Right atrium auricular region (tissue), 2 donors: Measurements from ENCODE around the gene MT1B. TPM values are rescaled to one million over a fixed set of nuclear protein-coding genes. Genes with fewer than 3 reads are reported as not detected.

ENCODE experiments used
- DNase-seq: peaks from one replicate; pipeline ENCODE4 v3.0.0-alpha.2; 2019; ENCODE audit warnings: low spot score
- H3K27ac ChIP-seq, 2 donors: fragments of 200-600 bp; sonication (generic); 1 replicate in 1 of 2; 2 replicates in 1 of 2; pipeline ENCODE4 v1.5.1; 2016 to 2019
- H3K27me3 ChIP-seq, 2 donors: fragments of 200-600 bp; sonication (generic); one replicate each; pipeline versions ENCODE4 v1.5.1 to v1.6.0; 2017 to 2019
- H3K36me3 ChIP-seq: fragments of 200-600 bp; sonication (generic); one replicate; pipeline ENCODE4 v1.5.1; 2016
- H3K4me1 ChIP-seq, 2 donors: fragments of 200-600 bp; sonication (generic); one replicate each; pipeline versions ENCODE4 v1.5.1 to v1.6.0; 2017 to 2019
- H3K4me3 ChIP-seq, 2 donors: fragments of 200-600 bp; sonication (generic); 1 replicate in 1 of 2; 2 replicates in 1 of 2; pipeline ENCODE4 v1.5.1; 2017 to 2019; ENCODE audit warnings: mild to moderate bottlenecking in 1 of 2, moderate library complexity in 1 of 2
- H3K9me3 ChIP-seq, 2 donors: fragments of 200-600 bp; sonication (generic); one replicate each; pipeline ENCODE4 v1.5.1; 2019
- CTCF ChIP-seq, 2 donors: fragments of 200-600 bp; sonication (generic); IDR thresholded peaks; one replicate each; pipeline ENCODE4 v1.5.1; 2019; ENCODE audit warnings: antibody characterized with exemption in 2 of 2
- total RNA-seq, 2 donors: library from RNA; depleted of rRNA; stranded (reverse); fragments of >200 nt; gene quantifications; one replicate each; pipeline ENCODE4 v1.1.0, GENCODE V29; 2016

The MT1B gene
- total RNA-seq, 2 donors from 2014 or later = not detected

GRCh38 chr16:56652600-56652999, 914 bp downstream of the MT1B start:
- Histone ChIP-seq H3K27ac (no peak overlapping the region), H3K4me3 (no peak overlapping the region), H3K27me3 (no peaks in the 10 kb centered on the region), H3K9me3 (no peaks in the 10 kb centered on the region), H3K4me1 (peaks cover 0 to 5% of the 10 kb centered on the region in 2 donors), H3K36me3 (no peaks in the 10 kb centered on the region)
- no peak for DNase-seq
- no peak for TF ChIP-seq CTCF (IDR thresholded peaks at IDR 0.05)

- H3K27ac ChIP-seq = no peak overlapping the region
- no peaks in the 10 kb centered on the region for H3K9me3 ChIP-seq
- peaks cover 0 to 11% of the 10 kb centered on the region in 2 donors for H3K4me1 ChIP-seq
- no peak overlapping the region for H3K4me3 ChIP-seq
- no peaks in the 10 kb centered on the region for H3K36me3 ChIP-seq
- H3K27me3 ChIP-seq = no peaks in the 10 kb centered on the region
- DNase-seq = no peak
- TF ChIP-seq CTCF (IDR thresholded peaks at IDR 0.05) = no peak
These were observed 1.5 kb downstream of the MT1B start for GRCh38 chr16:56653218-56653617.

- Histone ChIP-seq H3K27me3 (peaks cover 0 to 2% of the 10 kb centered on the region in 2 donors), H3K4me1 (peaks cover 0 to 15% of the 10 kb centered on the region in 2 donors), H3K36me3 (no peaks in the 10 kb centered on the region), H3K9me3 (no peaks in the 10 kb centered on the region), H3K27ac (peak within 1 kb of the TSS; percentile 43 to 63), H3K4me3 (peak within 1 kb of the TSS; percentile 46 to 64)
- TF ChIP-seq CTCF (IDR thresholded peaks at IDR 0.05) = no peak
- DNase-seq = peak; percentile 84
These were observed 6.1 kb downstream of the MT1B start, which contains the start of gene MT1F for GRCh38 chr16:56657555-56658326. MT1F (plus strand) TSS chr16:56657959; CDS start chr16:56658059, 100 bp downstream.

- H3K4me3 ChIP-seq = peak overlapping the region; percentile 46 to 64
- peaks cover 0 to 20% of the 10 kb centered on the region in 2 donors for H3K4me1 ChIP-seq
- H3K27ac ChIP-seq = peak overlapping the region in 1 of 2 donors; percentile 63
- DNase-seq = no peak
- TF ChIP-seq CTCF (IDR thresholded peaks at IDR 0.05) = no peak
- peaks cover 5 to 7% of the 10 kb centered on the region in 2 donors for H3K27me3 ChIP-seq
- H3K36me3 ChIP-seq = no peaks in the 10 kb centered on the region
- H3K9me3 ChIP-seq = no peaks in the 10 kb centered on the region
These were observed 6.7 kb downstream of the MT1B start for GRCh38 chr16:56658327-56658875.

- H3K36me3 ChIP-seq = no peaks in the 10 kb centered on the region
- TF ChIP-seq CTCF (IDR thresholded peaks at IDR 0.05) = no peak
- DNase-seq = no peak
- peaks cover 0 to 17% of the 10 kb centered on the region in 2 donors for H3K4me1 ChIP-seq
- peak overlapping the region in 1 of 2 donors; percentile 33 for H3K4me3 ChIP-seq
- no peak overlapping the region for H3K27ac ChIP-seq
- H3K27me3 ChIP-seq = peaks cover 5 to 10% of the 10 kb centered on the region in 2 donors
- no peaks in the 10 kb centered on the region for H3K9me3 ChIP-seq
These were observed 11.0 kb downstream of the MT1B start for GRCh38 chr16:56662357-56663354.
